ENCODE data around the gene LRIT2. TPM values are rescaled to one million over a fixed set of nuclear protein-coding genes. Genes with fewer than 3 reads are reported as not detected.
A peak's percentile ranks its signal among the peaks of the same experiment; 100 is the strongest.

The LRIT2 gene
- total RNA-seq, 1 donor, result not detected

DNA sequence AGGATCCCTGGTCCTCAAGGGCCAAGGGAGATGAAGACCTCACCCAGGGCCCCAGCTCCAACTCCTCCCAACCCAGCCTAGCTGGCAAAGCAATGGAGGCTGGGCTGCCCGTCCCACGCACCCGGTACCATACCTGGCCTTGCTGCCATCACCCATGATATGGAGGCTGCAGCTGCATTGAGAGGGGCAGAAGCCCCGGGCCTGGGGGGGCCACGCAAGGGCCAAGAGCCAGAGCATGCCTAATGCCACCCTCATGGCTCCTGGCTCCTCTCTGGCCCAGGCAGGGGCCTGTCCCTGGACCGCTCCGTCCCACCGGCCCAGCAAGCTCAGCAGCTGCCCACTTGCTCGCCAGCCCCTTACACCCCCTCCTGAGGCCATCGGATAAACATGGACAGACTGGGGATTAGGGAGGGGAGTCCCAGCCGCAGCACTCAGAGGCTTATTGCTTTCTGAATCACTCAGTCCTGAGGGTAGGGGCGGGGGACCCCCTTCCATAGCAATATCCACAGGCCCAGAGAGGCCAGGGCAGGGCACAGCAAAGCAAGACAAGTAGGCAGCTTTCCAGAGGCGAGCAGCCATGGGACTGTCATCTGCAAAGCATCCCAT lies 15.9 kb upstream of the LRIT2 start, which contains the start of gene LRIT1:
Gene LRIT1, minus strand, starts transcription at position 362 of the 606 bp plus-strand sequence. Its CDS starts 107 bp downstream, at position 255.
- TF ChIP-seq, protein P1, sequence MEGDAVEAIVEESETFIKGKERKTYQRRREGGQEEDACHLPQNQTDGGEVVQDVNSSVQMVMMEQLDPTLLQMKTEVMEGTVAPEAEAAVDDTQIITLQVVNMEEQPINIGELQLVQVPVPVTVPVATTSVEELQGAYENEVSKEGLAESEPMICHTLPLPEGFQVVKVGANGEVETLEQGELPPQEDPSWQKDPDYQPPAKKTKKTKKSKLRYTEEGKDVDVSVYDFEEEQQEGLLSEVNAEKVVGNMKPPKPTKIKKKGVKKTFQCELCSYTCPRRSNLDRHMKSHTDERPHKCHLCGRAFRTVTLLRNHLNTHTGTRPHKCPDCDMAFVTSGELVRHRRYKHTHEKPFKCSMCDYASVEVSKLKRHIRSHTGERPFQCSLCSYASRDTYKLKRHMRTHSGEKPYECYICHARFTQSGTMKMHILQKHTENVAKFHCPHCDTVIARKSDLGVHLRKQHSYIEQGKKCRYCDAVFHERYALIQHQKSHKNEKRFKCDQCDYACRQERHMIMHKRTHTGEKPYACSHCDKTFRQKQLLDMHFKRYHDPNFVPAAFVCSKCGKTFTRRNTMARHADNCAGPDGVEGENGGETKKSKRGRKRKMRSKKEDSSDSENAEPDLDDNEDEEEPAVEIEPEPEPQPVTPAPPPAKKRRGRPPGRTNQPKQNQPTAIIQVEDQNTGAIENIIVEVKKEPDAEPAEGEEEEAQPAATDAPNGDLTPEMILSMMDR (IDR thresholded peaks at IDR 0.05; ENCODE audit: insufficient read depth, low read depth, low read length), result no peak
- no peak for DNase-seq (ENCODE audit: low read depth)
- no peak within 1 kb of the TSS for H3K4me3 ChIP-seq (ENCODE audit: low read depth, low read length)

DNA sequence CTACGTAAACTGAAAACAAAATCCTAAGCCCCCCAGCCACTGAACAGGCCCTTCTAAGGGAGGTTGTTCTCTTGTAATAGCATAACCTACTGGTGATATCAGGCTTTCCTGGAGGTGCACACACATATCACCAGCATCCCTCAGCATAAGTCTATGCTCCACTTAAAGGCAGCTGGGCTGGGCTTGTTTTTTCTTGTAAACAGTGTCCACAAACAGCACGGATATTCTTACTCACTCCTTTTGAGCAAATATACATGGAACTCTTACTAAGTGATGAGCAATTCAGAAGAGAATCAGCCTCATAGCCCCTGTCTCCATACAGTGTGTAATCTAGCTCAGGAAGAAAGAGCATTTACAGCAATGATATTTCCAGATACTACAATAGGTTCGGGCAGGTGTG lies 13.6 kb upstream of the LRIT2 start:
- TF ChIP-seq, protein P1 (IDR thresholded peaks at IDR 0.05; ENCODE audit: insufficient read depth, low read depth, low read length), result no peak
- no peak for DNase-seq (ENCODE audit: low read depth)
- H3K4me3 ChIP-seq (ENCODE audit: low read depth, low read length), result no peak overlapping the region

DNA sequence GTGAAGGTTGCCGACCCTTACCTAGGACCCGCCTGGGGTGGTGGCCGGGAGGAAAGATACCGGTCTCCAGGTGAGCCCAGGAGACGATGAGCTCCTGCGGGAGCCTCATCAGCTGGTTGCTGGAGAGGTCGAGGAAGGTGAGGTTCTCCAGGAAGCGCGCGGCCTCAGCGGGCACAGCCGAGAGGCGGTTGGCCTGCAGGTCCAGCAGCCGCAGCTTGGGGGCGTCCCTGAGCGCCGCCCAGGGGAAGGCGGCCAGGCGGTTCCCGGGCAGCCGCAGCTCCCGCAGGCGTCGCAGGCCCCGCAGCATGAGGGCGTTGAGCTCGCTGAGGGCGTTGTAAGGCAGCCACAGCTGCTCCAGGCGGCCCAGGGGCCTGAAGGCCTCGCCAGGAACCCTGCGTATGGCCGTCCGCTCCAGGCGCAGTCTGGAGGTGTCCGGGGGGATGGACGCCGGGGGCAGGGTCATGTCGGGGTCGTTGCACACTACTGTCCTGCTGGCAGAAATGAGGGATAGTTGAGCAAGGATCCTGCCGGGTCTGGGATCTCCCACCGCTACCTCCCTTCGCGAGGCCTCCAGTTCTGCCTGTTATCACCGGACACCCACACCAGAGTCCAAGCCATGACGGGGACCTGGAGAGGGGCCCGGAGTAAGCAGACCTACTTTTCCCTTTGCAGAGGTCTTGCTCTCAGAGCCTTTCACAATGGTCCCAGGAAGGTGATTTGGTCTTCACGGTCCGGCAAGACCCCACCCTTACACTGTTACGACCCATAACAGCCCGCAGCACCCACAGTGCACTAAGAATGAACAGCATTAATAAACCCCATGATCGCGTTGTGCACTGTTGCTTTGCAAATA lies 12.1 kb upstream of the LRIT2 start:
- no peak overlapping the region for H3K4me3 ChIP-seq (ENCODE audit: low read depth, low read length)
- DNase-seq (ENCODE audit: low read depth), result no peak
- TF ChIP-seq, protein P1 (IDR thresholded peaks at IDR 0.05; ENCODE audit: insufficient read depth, low read depth, low read length), result peak; percentile 28

DNA sequence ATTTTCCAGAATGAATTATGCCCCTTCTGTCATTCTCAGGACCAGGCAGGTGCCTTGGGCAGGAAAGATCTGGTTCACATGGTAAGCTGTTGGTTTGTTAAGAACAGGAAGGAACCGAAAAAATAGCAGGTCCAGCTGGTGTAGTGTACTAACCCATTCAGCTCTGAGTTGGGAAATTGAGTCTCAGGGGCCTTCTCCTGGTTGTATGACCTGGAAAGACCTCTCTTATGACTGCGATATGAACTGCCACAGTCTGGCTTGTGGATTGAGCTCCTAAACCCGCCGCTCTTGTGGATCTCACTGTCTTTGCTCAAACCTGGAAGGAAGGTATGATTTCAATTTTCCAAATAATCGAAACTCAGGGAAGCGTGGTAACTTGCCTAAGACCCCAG lies 11.5 kb upstream of the LRIT2 start:
- no peak for DNase-seq (ENCODE audit: low read depth)
- TF ChIP-seq, protein P1 (IDR thresholded peaks at IDR 0.05; ENCODE audit: insufficient read depth, low read depth, low read length), result no peak
- no peak overlapping the region for H3K4me3 ChIP-seq (ENCODE audit: low read depth, low read length)

DNA sequence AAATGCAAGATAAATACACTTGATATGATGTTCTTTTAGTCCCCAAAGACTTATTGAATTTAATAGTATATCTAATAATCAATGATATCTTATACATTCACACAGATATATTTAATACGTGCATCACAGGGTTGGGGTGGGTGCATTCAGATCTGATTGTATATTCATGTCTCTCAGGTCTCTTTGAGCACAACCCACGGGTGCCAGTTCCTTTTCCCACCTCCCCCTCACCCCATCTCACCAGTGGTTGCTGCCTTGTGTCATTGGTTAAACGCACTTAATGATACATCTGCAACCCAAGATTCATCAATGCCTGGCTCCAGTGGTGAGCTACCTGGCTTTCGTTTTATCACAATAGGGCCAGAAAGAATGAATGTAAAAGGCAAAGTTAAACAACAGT lies 9.8 kb upstream of the LRIT2 start:
- TF ChIP-seq, protein P1 (IDR thresholded peaks at IDR 0.05; ENCODE audit: insufficient read depth, low read depth, low read length), result no peak
- no peak for DNase-seq (ENCODE audit: low read depth)
- no peak overlapping the region for H3K4me3 ChIP-seq (ENCODE audit: low read depth, low read length)

DNA sequence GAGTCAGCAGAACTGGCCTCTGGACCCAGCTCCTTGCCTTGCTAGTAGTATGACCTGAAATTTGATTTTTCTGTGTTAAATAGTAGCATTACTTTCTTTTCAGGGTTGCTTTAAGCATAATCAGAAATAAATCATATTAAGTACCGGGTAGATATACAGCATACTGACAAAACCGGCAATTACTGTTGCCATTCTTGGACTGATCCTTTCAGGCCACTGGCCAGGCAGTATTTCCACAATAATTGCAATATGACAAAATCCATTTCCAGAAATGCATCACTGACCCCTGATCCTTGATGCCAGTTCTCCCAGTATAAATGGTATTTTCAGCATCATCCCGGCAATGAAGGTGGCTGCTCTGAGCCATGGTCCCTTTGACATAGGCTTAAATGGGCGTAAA lies 9.1 kb upstream of the LRIT2 start:
- no peak overlapping the region for H3K4me3 ChIP-seq (ENCODE audit: low read depth, low read length)
- TF ChIP-seq, protein P1 (IDR thresholded peaks at IDR 0.05; ENCODE audit: insufficient read depth, low read depth, low read length), result no peak
- DNase-seq (ENCODE audit: low read depth), result no peak

Data from fibroblast of villous mesenchyme (primary cell).